CD8-positive, alpha-beta memory T cell (primary cell): ENCODE measurements around the gene STAT1. TPM values are rescaled to one million over a fixed set of nuclear protein-coding genes. Genes with fewer than 3 reads are reported as not detected.

ENCODE experiments used
- CTCF ChIA-PET: fragments of 350-600 bp; sonication (Branson Sonifier 250); formaldehyde crosslinking; loops from one replicate; lab custom pipeline; 2021; ENCODE audit warnings: antibody characterized with exemption; lab: Charles Lee
- POLR2A ChIA-PET: fragments of 350-600 bp; sonication (Branson Sonifier 250); formaldehyde crosslinking; loops from one replicate; lab custom pipeline; 2021; ENCODE audit warnings: antibody characterized with exemption; lab: Charles Lee
- DNase-seq, 5 donors: peaks; one replicate each; pipeline versions ENCODE4 v3.0.0 to v3.0.0-alpha.2; 2020 to 2022; ENCODE audit warnings: mixed read lengths in 1 of 5
- H3K27ac ChIP-seq: one replicate; pipeline ENCODE4 v1.7.0; 2013; ENCODE audit warnings: low read depth, mild to moderate bottlenecking, low read length, moderate library complexity
- H3K27me3 ChIP-seq: 2 replicates; pipeline ENCODE4 v1.7.0; 2013; ENCODE audit warnings: low read length, mild to moderate bottlenecking; ENCODE audit not compliant: insufficient read depth, poor library complexity, severe bottlenecking
- H3K36me3 ChIP-seq: 2 replicates; pipeline ENCODE4 v1.7.0; 2013; ENCODE audit warnings: mild to moderate bottlenecking, low read length, moderate library complexity; ENCODE audit not compliant: insufficient read depth
- H3K4me1 ChIP-seq: 2 replicates; pipeline ENCODE4 v1.7.0; 2013; ENCODE audit warnings: mild to moderate bottlenecking, low read length, moderate library complexity; ENCODE audit not compliant: insufficient read depth
- H3K4me3 ChIP-seq: 2 replicates; pipeline ENCODE4 v1.7.0; 2013; ENCODE audit warnings: mild to moderate bottlenecking, low read length
- H3K9me3 ChIP-seq: 2 replicates; pipeline ENCODE4 v1.7.0; 2013; ENCODE audit warnings: mild to moderate bottlenecking, low read length
- H3K27ac Mint-ChIP-seq, 8 donors: one replicate each; pipeline ENCODE4 v1.8.0; 2020 to 2021; ENCODE audit warnings: mixed read lengths in 8 of 8, mild to moderate bottlenecking in 6 of 8, inconsistent platforms in 3 of 8, moderate library complexity in 3 of 8
- H3K27me3 Mint-ChIP-seq, 2 donors: one replicate each; pipeline ENCODE4 v1.8.0; 2020 to 2021; ENCODE audit warnings: mixed read lengths in 2 of 2, mild to moderate bottlenecking in 1 of 2, moderate library complexity in 1 of 2
- H3K36me3 Mint-ChIP-seq, 3 donors: one replicate each; pipeline ENCODE4 v1.8.0; 2020 to 2021; ENCODE audit warnings: mixed read lengths in 3 of 3, inconsistent platforms in 1 of 3, mild to moderate bottlenecking in 1 of 3
- H3K4me1 Mint-ChIP-seq, 3 donors: one replicate each; pipeline ENCODE4 v1.8.0; 2020 to 2021; ENCODE audit warnings: mixed read lengths in 3 of 3, inconsistent platforms in 1 of 3, mild to moderate bottlenecking in 1 of 3
- H3K4me3 Mint-ChIP-seq, 7 donors: one replicate each; pipeline ENCODE4 v1.8.0; 2020 to 2021; ENCODE audit warnings: mixed read lengths in 7 of 7, mild to moderate bottlenecking in 6 of 7, moderate library complexity in 4 of 7, inconsistent platforms in 2 of 7
- H3K9me3 Mint-ChIP-seq, 5 donors: one replicate each; pipeline ENCODE4 v1.8.0; 2020 to 2022; ENCODE audit warnings: mixed read lengths in 5 of 5, mild to moderate bottlenecking in 3 of 5, moderate library complexity in 2 of 5, inconsistent platforms in 1 of 5
- polyA plus RNA-seq: library from polyadenylated mRNA; unstranded; fragments of 300-500 nt; fragmentation: Illumina TruSeq; gene quantifications from one replicate; pipeline ENCODE4 v1.2.3, GENCODE V29; 2021
- total RNA-seq, 2 experiments: library from RNA; stranded (reverse); gene quantifications; one replicate each; pipeline ENCODE4 v1.2.3, GENCODE V29; 2021

The STAT1 gene
- total and polyA plus RNA-seq, 3 experiments from 2014 or later = 142 to 173 (median 145) TPM

DNA sequence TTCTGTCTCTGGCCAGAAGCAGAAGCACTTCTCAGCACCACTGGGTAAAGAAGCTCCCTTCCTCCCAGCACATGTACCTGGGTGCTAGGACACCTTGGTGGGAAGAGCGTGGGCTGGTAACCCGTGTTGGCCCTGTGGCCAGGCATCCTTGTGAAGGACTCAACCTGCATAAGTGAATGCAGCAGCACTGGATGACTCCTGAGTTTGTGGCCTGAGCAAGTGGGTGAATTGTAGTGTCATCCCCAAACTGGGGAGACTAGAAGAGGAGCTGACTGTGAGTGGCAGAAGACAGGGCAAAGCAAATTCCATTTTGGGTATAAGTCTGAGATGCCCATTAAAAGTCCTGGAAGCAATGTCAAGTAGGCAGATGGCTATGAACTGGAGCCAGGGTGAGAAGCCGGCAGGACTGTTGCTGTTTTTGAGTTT is 63.4 kb downstream of the STAT1 start:
- H3K36me3 ChIP-seq = no peaks in the 10 kb centered on the region
- Mint-ChIP-seq H3K4me1 (peaks cover 6 to 28% (median 20%) of the 10 kb centered on the region in 3 donors), H3K36me3 (peaks cover 0 to 8% (median 6%) of the 10 kb centered on the region in 3 donors), H3K27ac (no peak overlapping the region), H3K4me3 (no peak overlapping the region), H3K27me3 (no peaks in the 10 kb centered on the region), H3K9me3 (peaks cover 0 to under 1% (median 0%) of the 10 kb centered on the region in 5 donors)
- CTCF ChIA-PET = no interaction called here
- no peak overlapping the region for H3K4me3 ChIP-seq
- no peaks in the 10 kb centered on the region for H3K27me3 ChIP-seq
- no peak for DNase-seq
- peaks cover 28% of the 10 kb centered on the region for H3K4me1 ChIP-seq
- no peaks in the 10 kb centered on the region for H3K9me3 ChIP-seq
- POLR2A ChIA-PET = no interaction called here
- no peak overlapping the region for H3K27ac ChIP-seq

DNA sequence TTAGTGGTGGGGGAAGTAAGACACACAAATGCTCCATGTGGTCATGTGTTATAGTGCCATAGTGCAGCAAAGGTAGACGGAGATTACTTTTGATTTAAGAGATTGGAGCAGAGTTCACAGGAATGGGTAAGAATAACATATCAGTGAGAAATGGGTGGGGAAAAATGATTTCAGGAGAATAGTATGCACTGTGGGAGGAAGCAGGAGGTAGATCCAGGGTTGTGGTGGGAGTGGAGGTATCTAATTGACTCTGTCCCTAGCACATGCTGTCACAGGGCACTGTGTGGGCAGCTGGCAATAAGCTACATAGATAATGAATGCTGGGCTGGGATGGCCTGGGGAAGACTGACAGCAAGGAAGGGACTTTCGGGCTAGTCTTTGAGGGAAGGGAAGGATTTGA is 65.3 kb downstream of the STAT1 start:
- peaks cover 28% of the 10 kb centered on the region for H3K4me1 ChIP-seq
- Mint-ChIP-seq H3K9me3 (no peaks in the 10 kb centered on the region), H3K27ac (no peak overlapping the region), H3K4me1 (peaks cover 10 to 33% (median 22%) of the 10 kb centered on the region in 3 donors), H3K36me3 (no peaks in the 10 kb centered on the region), H3K27me3 (no peaks in the 10 kb centered on the region), H3K4me3 (no peak overlapping the region)
- CTCF ChIA-PET = interaction anchor here (1.6 kb wide), 1 partner anchor 98 kb away, joined by 13 read pairs; no protein-coding TSS in a partner anchor
- H3K9me3 ChIP-seq = no peaks in the 10 kb centered on the region
- POLR2A ChIA-PET = interaction anchor here (0.6 to 2.9 kb wide), 2 partner anchors 68 to 71 kb away, joined by 3 to 16 read pairs; partner anchors contain the start of gene GLS
- H3K27ac ChIP-seq = no peak overlapping the region
- no peak overlapping the region for H3K4me3 ChIP-seq
- DNase-seq = no peak
- no peaks in the 10 kb centered on the region for H3K36me3 ChIP-seq
- no peaks in the 10 kb centered on the region for H3K27me3 ChIP-seq

DNA sequence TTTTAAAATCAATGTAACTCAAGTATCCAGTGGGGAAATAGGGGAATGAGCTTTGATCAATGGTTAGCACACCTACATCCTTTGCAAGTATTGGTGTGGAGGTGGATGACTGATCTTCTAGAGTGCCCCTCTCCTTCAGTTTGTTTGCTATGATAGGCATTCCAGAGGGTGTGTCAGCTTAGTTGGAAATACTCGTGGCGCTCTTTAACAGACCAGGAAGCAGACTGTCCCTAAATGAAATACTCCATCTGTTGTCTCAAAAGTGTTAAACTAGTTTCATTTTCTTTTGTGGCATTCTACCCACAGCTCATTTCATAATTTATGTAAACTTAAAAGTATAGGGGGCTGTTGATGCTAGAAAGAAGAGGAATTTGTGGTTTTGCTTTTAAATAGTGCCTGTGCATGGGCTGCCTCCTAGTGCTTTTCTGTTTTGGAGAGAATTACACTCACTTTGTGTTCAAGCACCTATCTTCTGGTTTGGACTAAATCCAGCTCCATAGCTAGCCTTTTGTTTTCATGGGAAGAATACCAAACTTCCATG is 66.2 kb downstream of the STAT1 start:
- H3K4me1 Mint-ChIP-seq = peaks cover 10 to 33% (median 22%) of the 10 kb centered on the region in 3 donors
- POLR2A ChIA-PET = interaction anchor here (0.9 to 2.9 kb wide), 2 partner anchors 67 to 97 kb away, joined by 3 to 16 read pairs; partner anchors contain the start of gene GLS
- H3K27ac Mint-ChIP-seq = peak overlapping the region; percentile 31 to 98 (median 86)
- no peak overlapping the region for H3K4me3 ChIP-seq
- no peaks in the 10 kb centered on the region for H3K27me3 ChIP-seq
- CTCF ChIA-PET = interaction anchor here (0.9 to 1.6 kb wide), 5 partner anchors 29 to 97 kb away, joined by 3 to 13 read pairs (median 4); no protein-coding TSS in a partner anchor
- H3K9me3 ChIP-seq = no peaks in the 10 kb centered on the region
- peak in 2 of 5 donors; percentile 44 to 72 for DNase-seq
- H3K36me3 Mint-ChIP-seq = no peaks in the 10 kb centered on the region
- H3K27ac ChIP-seq = no peak overlapping the region
- no peaks in the 10 kb centered on the region for H3K9me3 Mint-ChIP-seq
- peaks cover 28% of the 10 kb centered on the region for H3K4me1 ChIP-seq
- no peaks in the 10 kb centered on the region for H3K27me3 Mint-ChIP-seq
- H3K4me3 Mint-ChIP-seq = peak overlapping the region in 6 of 7 donors; percentile 0 to 71 (median 36)
- no peaks in the 10 kb centered on the region for H3K36me3 ChIP-seq

DNA sequence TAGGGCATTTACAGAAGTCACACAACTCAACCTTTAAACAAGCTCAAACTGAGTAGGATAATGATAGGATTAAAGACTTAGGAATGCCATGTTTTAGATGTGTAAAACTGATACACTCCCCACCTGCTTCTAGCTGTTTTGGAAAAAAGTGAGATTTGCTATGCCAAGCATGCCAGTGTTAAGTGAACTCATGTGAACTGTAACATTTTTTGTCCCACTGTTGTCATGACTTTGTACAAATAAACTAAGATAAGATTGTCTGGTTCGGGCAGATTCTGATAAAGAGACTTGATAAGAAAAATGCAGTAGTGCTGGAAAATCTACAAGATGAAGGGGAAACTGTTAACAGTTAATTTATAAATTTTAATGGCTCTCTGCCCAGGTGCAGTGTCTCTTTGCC is 66.8 kb downstream of the STAT1 start:
- peak overlapping the region in 1 of 7 donors; percentile 7 for H3K4me3 Mint-ChIP-seq
- ChIA-PET POLR2A (interaction anchor here (0.9 to 2.9 kb wide), 2 partner anchors 66 to 97 kb away, joined by 3 to 16 read pairs; partner anchors contain the start of gene GLS), CTCF (interaction anchor here (0.9 to 1.6 kb wide), 5 partner anchors 29 to 97 kb away, joined by 3 to 13 read pairs (median 4); no protein-coding TSS in a partner anchor)
- no peaks in the 10 kb centered on the region for H3K9me3 Mint-ChIP-seq
- DNase-seq = peak in 1 of 5 donors; percentile 17
- Histone ChIP-seq H3K27ac (no peak overlapping the region), H3K27me3 (no peaks in the 10 kb centered on the region), H3K4me3 (no peak overlapping the region), H3K36me3 (no peaks in the 10 kb centered on the region), H3K9me3 (no peaks in the 10 kb centered on the region), H3K4me1 (peaks cover 28% of the 10 kb centered on the region)
- no peaks in the 10 kb centered on the region for H3K27me3 Mint-ChIP-seq
- H3K4me1 Mint-ChIP-seq = peaks cover 8 to 29% (median 22%) of the 10 kb centered on the region in 3 donors
- no peaks in the 10 kb centered on the region for H3K36me3 Mint-ChIP-seq
- peak overlapping the region in 7 of 8 donors; percentile 21 to 98 (median 84) for H3K27ac Mint-ChIP-seq

DNA sequence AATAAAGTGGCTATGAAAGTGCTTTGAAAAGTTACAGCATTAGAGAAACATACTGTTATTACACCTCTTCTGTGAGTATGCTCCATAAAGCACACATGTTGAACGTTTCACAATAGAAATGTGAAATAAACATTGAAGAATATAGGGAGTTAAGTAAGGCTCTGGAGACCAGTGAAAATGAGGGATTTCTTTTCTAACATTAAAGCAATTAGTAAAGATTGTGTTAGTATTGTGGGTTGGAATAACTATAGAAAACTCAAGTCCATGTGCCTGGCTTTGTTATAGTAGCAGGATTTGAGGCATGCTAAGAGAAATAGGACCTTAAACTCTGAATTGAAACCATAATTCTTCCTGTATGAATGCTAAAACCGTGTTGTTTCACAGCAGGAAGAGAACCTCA is 70.3 kb downstream of the STAT1 start:
- peaks cover 0 to 1% (median 0%) of the 10 kb centered on the region in 3 donors for H3K36me3 Mint-ChIP-seq

DNA sequence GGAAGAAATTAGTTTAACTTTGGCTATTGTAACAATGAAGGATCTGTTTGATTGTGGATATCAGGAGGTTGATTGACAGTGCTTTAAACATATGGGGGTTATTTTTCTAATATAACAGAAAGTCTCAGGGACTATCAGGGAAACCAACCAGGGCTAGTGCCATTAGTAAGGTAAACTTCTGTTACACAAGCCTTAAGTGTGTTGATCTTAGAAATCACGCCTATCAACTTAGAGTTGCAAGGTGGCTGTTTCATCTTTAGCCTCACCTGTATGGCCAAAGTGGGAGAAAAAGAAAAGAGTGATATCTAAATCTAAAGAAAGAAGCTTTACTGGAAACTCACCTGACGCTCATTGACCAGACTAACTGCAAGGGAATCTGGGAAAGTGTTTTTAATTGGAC is 71.3 kb downstream of the STAT1 start:
- no peak overlapping the region for H3K27ac Mint-ChIP-seq
- no peaks in the 10 kb centered on the region for H3K27me3 ChIP-seq
- H3K9me3 Mint-ChIP-seq = no peaks in the 10 kb centered on the region
- DNase-seq = no peak
- H3K27me3 Mint-ChIP-seq = no peaks in the 10 kb centered on the region
- peaks cover 16% of the 10 kb centered on the region for H3K4me1 ChIP-seq
- H3K4me3 Mint-ChIP-seq = no peak overlapping the region
- POLR2A ChIA-PET = no interaction called here
- H3K4me1 Mint-ChIP-seq = peaks cover 4 to 29% (median 19%) of the 10 kb centered on the region in 3 donors
- no peak overlapping the region for H3K4me3 ChIP-seq
- H3K36me3 Mint-ChIP-seq = peaks cover 0 to 1% (median 0%) of the 10 kb centered on the region in 3 donors
- CTCF ChIA-PET = interaction anchor here (1.7 kb wide), 1 partner anchor 25 kb away, joined by 4 read pairs; no protein-coding TSS in a partner anchor
- H3K9me3 ChIP-seq = no peaks in the 10 kb centered on the region
- H3K36me3 ChIP-seq = no peaks in the 10 kb centered on the region
- H3K27ac ChIP-seq = no peak overlapping the region

More for the DNA sequence above, 70.3 kb downstream of the STAT1 start:
- Histone ChIP-seq H3K27ac (no peak overlapping the region), H3K4me3 (no peak overlapping the region), H3K9me3 (no peaks in the 10 kb centered on the region), H3K36me3 (no peaks in the 10 kb centered on the region), H3K27me3 (no peaks in the 10 kb centered on the region), H3K4me1 (peaks cover 23% of the 10 kb centered on the region)
- no peak for DNase-seq
- no peaks in the 10 kb centered on the region for H3K9me3 Mint-ChIP-seq
- H3K4me1 Mint-ChIP-seq = peaks cover 4 to 31% (median 22%) of the 10 kb centered on the region in 3 donors
- ChIA-PET CTCF (no interaction called here), POLR2A (no interaction called here)
- H3K27ac Mint-ChIP-seq = peak overlapping the region in 3 of 8 donors; percentile 4 to 90 (median 27)
- H3K27me3 Mint-ChIP-seq = no peaks in the 10 kb centered on the region
- no peak overlapping the region for H3K4me3 Mint-ChIP-seq

DNA sequence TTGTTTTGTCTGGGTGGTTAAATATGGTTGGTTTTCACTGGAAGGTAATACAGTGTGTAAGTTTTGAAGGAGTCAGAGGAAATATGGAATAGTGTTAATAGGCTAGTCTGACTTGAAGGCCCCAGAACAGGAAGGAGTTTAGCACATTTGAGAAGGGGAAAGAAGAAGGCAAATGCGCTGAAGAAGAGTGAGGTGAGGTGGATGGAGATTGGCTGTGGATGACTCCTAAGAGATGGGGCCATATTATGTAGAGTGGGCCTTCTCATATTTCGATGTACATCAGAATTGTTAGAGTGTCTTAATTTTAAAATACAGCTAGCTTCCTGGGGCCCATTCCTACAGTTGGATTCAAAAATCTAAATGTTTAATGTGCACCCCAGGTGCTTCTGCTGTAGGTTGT is 72.4 kb downstream of the STAT1 start:
- DNase-seq = no peak
- no peaks in the 10 kb centered on the region for H3K27me3 ChIP-seq
- Mint-ChIP-seq H3K9me3 (no peaks in the 10 kb centered on the region), H3K4me3 (no peak overlapping the region), H3K27ac (no peak overlapping the region), H3K36me3 (peaks cover 0 to 2% (median 1%) of the 10 kb centered on the region in 3 donors), H3K4me1 (peaks cover 10 to 23% (median 10%) of the 10 kb centered on the region in 3 donors), H3K27me3 (no peaks in the 10 kb centered on the region)
- no peaks in the 10 kb centered on the region for H3K9me3 ChIP-seq
- no peak overlapping the region for H3K27ac ChIP-seq
- H3K4me1 ChIP-seq = peaks cover 5% of the 10 kb centered on the region
- CTCF ChIA-PET = interaction anchor here (1.7 kb wide), 1 partner anchor 27 kb away, joined by 4 read pairs; no protein-coding TSS in a partner anchor
- no peak overlapping the region for H3K4me3 ChIP-seq
- POLR2A ChIA-PET = no interaction called here
- no peaks in the 10 kb centered on the region for H3K36me3 ChIP-seq

DNA sequence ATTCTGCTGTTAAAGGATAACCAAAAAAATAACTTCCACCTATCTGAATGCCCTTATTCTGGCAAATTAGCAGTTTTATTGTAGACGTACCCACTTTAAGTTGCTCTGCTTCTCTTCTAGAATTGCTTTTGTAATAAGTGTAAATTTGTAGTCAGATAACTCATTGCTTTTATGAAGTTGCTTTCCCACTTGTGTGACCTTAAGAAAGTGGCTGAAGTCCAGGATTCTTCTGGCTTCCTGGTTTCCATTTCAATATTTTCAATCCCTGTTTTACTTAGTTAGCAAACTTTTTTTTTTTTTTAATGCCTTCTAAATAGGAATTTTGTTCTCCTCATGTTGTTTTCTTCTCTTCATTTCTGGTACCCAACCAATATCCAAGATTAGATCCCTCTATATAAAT is 73.5 kb downstream of the STAT1 start:
- POLR2A ChIA-PET = no interaction called here
- no peak for DNase-seq

More for the DNA sequence above, 73.5 kb downstream of the STAT1 start:
- H3K9me3 Mint-ChIP-seq = no peaks in the 10 kb centered on the region
- H3K36me3 Mint-ChIP-seq = peaks cover 0 to 10% (median 1%) of the 10 kb centered on the region in 3 donors
- Histone ChIP-seq H3K4me3 (no peak overlapping the region), H3K36me3 (peaks cover 4% of the 10 kb centered on the region), H3K9me3 (no peaks in the 10 kb centered on the region), H3K27ac (no peak overlapping the region), H3K27me3 (no peaks in the 10 kb centered on the region), H3K4me1 (peaks cover 3% of the 10 kb centered on the region)
- no peaks in the 10 kb centered on the region for H3K27me3 Mint-ChIP-seq
- H3K4me3 Mint-ChIP-seq = no peak overlapping the region
- CTCF ChIA-PET = no interaction called here
- H3K4me1 Mint-ChIP-seq = peaks cover 4 to 26% (median 22%) of the 10 kb centered on the region in 3 donors
- H3K27ac Mint-ChIP-seq = peak overlapping the region in 1 of 8 donors; percentile 9
